HG02588 (cell line): ENCODE measurements around the gene OTUD3.

Source experiments
- ATAC-seq: cut with Tn5 transposase; IDR thresholded peaks from one replicate; pipeline ENCODE4 v1.9.1; 2021; ENCODE audit warnings: mild to moderate bottlenecking, moderate library complexity; ENCODE audit not compliant: unreplicated experiment

Gene OTUD3

DNA sequence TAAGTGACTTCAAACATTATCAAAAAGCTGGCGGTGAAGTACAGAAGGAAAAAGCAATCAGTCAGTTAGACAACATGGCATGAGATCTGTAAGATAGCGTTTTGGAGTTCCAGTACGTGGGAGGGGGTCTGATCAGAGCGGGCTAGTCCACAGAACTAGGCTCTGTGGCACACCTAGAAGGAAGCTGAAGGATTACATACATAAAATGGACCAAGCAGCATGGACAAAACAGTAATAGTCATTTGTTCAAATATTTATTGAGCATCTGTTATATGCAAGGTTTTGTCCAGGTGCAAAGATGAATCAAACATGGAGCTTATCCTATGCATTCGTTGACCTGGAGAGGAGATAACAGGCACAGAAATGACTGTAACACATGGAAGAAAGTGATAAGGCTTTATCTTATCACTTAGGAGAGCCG lies 64.1 kb downstream of the OTUD3 start:
- no peak for ATAC-seq

DNA sequence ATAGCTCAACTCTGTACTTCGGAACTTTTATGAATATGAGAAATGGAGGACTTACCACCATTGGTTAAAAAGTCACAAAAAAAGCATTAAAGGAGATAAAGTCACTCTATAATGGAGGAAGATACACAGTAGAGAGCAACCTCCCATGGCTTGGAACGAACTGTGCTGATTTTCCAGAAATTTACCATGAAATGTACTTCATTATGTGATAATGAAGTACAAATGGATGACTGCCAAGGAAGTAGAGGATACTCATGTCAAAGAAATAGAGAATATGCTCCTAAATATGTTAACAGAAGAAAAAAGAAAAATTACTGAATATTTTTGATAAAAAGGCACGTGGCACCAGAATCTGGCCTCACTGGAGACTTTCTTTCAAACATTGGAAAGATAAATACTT lies 64.8 kb downstream of the OTUD3 start:
- no peak for ATAC-seq

DNA sequence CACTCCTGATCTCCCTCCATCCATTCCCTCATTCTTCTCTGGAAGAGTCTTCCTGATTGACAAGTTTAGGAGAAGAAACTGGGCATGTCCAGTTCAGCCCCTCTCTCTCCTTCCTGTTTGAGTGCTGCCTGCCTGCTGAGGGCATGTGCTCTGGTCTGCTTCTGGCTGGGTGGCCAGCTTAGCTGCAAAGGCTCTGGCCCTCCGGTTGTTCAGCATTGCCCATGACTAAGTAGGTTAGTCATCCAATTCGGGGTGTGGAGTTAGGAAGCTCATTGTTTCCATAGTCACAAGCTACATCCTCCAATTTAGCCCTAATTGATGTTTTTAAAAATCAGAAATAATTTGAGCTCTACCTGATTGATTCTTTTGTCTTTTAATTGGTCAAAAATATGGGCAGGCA lies 66.8 kb downstream of the OTUD3 start:
- no peak for ATAC-seq

DNA sequence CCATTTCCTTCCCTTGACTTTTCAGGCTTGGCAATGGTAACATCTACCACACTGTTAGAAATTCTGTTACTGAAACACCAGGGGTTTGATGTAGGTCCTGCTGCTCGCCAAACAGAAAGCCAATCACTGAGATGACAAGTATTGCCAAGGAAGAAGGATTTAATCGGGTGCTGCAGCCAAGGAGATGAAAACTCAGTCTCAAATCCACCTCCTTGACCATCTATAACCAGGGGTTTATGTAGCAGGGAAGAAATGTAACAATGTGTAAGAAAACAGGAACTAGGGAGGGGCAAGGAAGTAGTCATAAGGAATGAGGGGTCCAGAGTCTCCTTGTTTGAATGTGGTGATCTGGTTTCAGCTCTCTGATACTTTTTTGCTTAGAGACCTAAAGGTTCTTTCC lies 71.9 kb downstream of the OTUD3 start:
- no peak for ATAC-seq

DNA sequence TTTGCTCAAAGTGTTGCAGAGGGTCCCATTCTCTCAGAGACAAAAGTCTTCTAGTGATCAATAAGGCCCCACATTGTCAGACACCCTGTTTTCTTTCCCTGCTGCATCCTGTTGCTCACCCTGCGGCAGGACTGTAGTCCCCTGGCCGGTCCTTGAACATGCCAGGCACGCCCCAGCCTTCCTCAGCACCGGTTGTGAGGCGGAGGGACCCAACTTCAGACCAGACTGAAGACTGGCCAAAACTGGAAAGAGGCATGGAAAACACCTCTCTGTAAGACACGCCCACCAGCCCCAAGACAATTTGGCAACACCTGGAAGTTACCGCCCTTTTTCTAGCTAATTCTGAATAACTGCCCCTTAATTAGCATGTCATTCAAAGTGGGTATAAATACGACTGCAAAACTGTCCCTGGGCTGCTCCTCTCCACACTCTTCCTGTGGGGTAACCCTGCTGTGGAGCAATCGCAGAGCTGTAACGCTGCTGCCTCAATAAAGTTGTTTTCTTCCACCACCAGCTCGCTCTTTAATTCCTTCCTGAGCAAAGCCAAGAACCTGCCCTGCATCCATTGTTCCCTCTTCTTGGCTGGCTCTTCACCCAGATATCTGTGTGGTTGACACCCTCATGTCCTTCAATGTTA lies 73.5 kb downstream of the OTUD3 start:
- ATAC-seq, result no peak

DNA sequence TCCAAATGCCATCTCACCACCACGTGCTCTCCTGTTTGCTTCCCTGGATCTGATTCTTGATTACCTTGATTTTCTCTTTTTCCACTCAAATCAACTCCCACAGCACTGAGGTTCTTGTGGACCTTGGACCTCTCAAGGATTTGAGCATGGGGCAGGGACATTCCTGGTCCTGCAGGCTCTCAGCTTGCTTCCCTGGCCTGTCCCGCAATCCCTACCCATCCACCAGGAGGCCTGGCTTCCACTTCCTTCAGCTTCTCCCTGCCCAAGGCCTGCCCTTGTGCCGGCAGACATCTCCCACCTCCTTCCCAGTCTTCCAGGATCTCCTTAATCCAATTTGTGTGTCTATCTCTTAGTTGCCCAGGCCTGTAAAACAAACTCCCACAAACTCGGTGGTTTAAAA lies 75.6 kb downstream of the OTUD3 start:
- no peak for ATAC-seq

DNA sequence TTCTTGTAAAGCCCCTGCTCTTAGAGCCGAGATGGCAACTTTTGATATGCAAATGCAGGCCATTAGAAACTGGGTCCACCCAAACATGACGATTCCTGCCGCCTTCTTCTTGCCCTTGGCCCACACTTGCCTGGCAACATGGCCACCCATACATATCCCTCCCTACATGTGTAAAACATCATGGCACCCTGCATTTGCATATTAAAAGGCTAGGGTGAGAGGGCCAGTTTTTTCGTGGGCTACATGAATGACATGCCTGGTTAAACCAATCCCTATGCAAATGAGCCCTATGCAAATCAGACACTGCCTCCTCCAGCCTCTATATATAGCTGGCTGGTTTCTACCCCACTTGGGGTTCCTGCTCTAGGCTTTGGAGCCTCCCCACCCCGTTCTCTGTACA lies 78.4 kb downstream of the OTUD3 start:
- ATAC-seq, result no peak
